Ureter (tissue), 1 donor: ENCODE data around the gene FOXQ1. TPM values are rescaled to one million over a fixed set of nuclear protein-coding genes. Genes with fewer than 3 reads are reported as not detected.
"Not testable (repeated sequence)": the region's sequence is repeated elsewhere in the genome, so short reads cannot be mapped to it uniquely, and the experiment has no call there.

Experiments used
- DNase-seq: peaks from one replicate; pipeline ENCODE4 v3.0.0-alpha.2; 2020; ENCODE audit warnings: low spot score
- total RNA-seq: library from RNA; stranded (reverse); gene quantifications from one replicate; pipeline ENCODE4 v1.2.4, GENCODE V29; 2023
- donor health status: DM: yes; HTN: yes; CAD: no.

Gene FOXQ1
- total RNA-seq, 1 donor from 2014 or later: 130 TPM

GRCh38 chr6:1322156-1322555, 10.3 kb downstream of the FOXQ1 start:
- no peak for DNase-seq

- DNase-seq: no peak
Observed at GRCh38 chr6:1322696-1323219, 10.9 kb downstream of the FOXQ1 start.

GRCh38 chr6:1324936-1325335, 13.0 kb downstream of the FOXQ1 start:
- no peak for DNase-seq

- peak; percentile 81 for DNase-seq
Observed at GRCh38 chr6:1325461-1326309, 13.8 kb downstream of the FOXQ1 start.

- no peak for DNase-seq
Observed at GRCh38 chr6:1326535-1327121, 14.7 kb downstream of the FOXQ1 start.

- no peak for DNase-seq
Observed at GRCh38 chr6:1327630-1328029, 15.7 kb downstream of the FOXQ1 start.

- DNase-seq: no peak
Observed at GRCh38 chr6:1328129-1328800, 16.4 kb downstream of the FOXQ1 start.

- no peak for DNase-seq
Observed at GRCh38 chr6:1329708-1330107, 17.8 kb downstream of the FOXQ1 start.

- no peak for DNase-seq
Observed at GRCh38 chr6:1334684-1335083, 22.8 kb downstream of the FOXQ1 start.

GRCh38 chr6:1335367-1336037, 23.6 kb downstream of the FOXQ1 start:
- peak; percentile 81 for DNase-seq

GRCh38 chr6:1336246-1336843, 24.4 kb downstream of the FOXQ1 start:
- peak; percentile 75 for DNase-seq

- no peak for DNase-seq
Observed at GRCh38 chr6:1337791-1338190, 25.9 kb downstream of the FOXQ1 start.

GRCh38 chr6:1346101-1346500, 34.2 kb downstream of the FOXQ1 start:
- DNase-seq: no peak

GRCh38 chr6:1346558-1347091, 34.7 kb downstream of the FOXQ1 start:
- DNase-seq: no peak

GRCh38 chr6:1347161-1347560, 35.3 kb downstream of the FOXQ1 start:
- no peak for DNase-seq

GRCh38 chr6:1348675-1349074, 36.8 kb downstream of the FOXQ1 start:
- no peak for DNase-seq

- DNase-seq: no peak
Observed at GRCh38 chr6:1349655-1350054, 37.8 kb downstream of the FOXQ1 start.

GRCh38 chr6:1351381-1352008, 39.6 kb downstream of the FOXQ1 start:
- DNase-seq: no peak

GRCh38 chr6:1355068-1355467, 43.2 kb downstream of the FOXQ1 start:
- not testable (repeated sequence) for DNase-seq

GRCh38 chr6:1361717-1362116, 49.8 kb downstream of the FOXQ1 start:
- DNase-seq: not testable (repeated sequence)

- DNase-seq: no peak
Observed at GRCh38 chr6:1362643-1363042, 50.7 kb downstream of the FOXQ1 start.
